Measurements from ENCODE around the gene DAAM2.

The DAAM2 gene

GRCh38 chr6:39800034-39801032 is 8.2 kb downstream of the DAAM2 start:
- Histone ChIP-seq H3K9me2 (replicated peaks; ENCODE audit: low read depth, low read length) (no peaks in the 10 kb centered on the region), H3K4me2 (ENCODE audit: low read depth, low read length, poor library complexity, severe bottlenecking) (no peak overlapping the region), H3F3A (ENCODE audit: low read depth) (no peaks in the 10 kb centered on the region), H3K9me3 (ENCODE audit: insufficient read depth, low read depth, low read length) (no peaks in the 10 kb centered on the region), H3K9ac (ENCODE audit: low read depth, low read length, poor library complexity, severe bottlenecking) (no peak overlapping the region), H3K4me1 (ENCODE audit: insufficient read depth, low read length, poor library complexity, severe bottlenecking) (no peaks in the 10 kb centered on the region), H3K4me3 (ENCODE audit: low read length, poor library complexity, severe bottlenecking) (no peak overlapping the region), H3K27me3 (ENCODE audit: insufficient read depth, low read length, poor library complexity, severe bottlenecking) (no peaks in the 10 kb centered on the region), H3K79me2 (ENCODE audit: insufficient read depth, low read length) (no peaks in the 10 kb centered on the region), H4K20me1 (ENCODE audit: insufficient read depth, low read length, poor library complexity, severe bottlenecking) (no peaks in the 10 kb centered on the region), H3K36me3 (ENCODE audit: insufficient read depth, low read length) (no peaks in the 10 kb centered on the region), H2AFZ (ENCODE audit: low read length) (no peak overlapping the region)
- no peak for TF ChIP-seq EZH2phosphoT487 (IDR thresholded peaks at IDR 0.05; ENCODE audit: borderline replicate concordance)
- TF ChIP-seq, protein P1, sequence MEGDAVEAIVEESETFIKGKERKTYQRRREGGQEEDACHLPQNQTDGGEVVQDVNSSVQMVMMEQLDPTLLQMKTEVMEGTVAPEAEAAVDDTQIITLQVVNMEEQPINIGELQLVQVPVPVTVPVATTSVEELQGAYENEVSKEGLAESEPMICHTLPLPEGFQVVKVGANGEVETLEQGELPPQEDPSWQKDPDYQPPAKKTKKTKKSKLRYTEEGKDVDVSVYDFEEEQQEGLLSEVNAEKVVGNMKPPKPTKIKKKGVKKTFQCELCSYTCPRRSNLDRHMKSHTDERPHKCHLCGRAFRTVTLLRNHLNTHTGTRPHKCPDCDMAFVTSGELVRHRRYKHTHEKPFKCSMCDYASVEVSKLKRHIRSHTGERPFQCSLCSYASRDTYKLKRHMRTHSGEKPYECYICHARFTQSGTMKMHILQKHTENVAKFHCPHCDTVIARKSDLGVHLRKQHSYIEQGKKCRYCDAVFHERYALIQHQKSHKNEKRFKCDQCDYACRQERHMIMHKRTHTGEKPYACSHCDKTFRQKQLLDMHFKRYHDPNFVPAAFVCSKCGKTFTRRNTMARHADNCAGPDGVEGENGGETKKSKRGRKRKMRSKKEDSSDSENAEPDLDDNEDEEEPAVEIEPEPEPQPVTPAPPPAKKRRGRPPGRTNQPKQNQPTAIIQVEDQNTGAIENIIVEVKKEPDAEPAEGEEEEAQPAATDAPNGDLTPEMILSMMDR (conservative IDR thresholded peaks at IDR 0.05; ENCODE audit: low read length), result no peak

GRCh38 chr6:39801456-39802251 is 9.5 kb downstream of the DAAM2 start:
- H3K9ac ChIP-seq (ENCODE audit: low read depth, low read length, poor library complexity, severe bottlenecking), result no peak overlapping the region
- H2AFZ ChIP-seq (ENCODE audit: low read length), result no peak overlapping the region
- H3F3A ChIP-seq (ENCODE audit: low read depth), result no peaks in the 10 kb centered on the region
- no peaks in the 10 kb centered on the region for H3K4me1 ChIP-seq (ENCODE audit: insufficient read depth, low read length, poor library complexity, severe bottlenecking)
- H3K9me3 ChIP-seq (ENCODE audit: insufficient read depth, low read depth, low read length), result no peaks in the 10 kb centered on the region
- no peak overlapping the region for H3K4me3 ChIP-seq (ENCODE audit: low read length, poor library complexity, severe bottlenecking)
- no peak for TF ChIP-seq EZH2phosphoT487 (IDR thresholded peaks at IDR 0.05; ENCODE audit: borderline replicate concordance)
- TF ChIP-seq, protein P1 (conservative IDR thresholded peaks at IDR 0.05; ENCODE audit: low read length), result no peak
- no peaks in the 10 kb centered on the region for H3K79me2 ChIP-seq (ENCODE audit: insufficient read depth, low read length)
- no peaks in the 10 kb centered on the region for H4K20me1 ChIP-seq (ENCODE audit: insufficient read depth, low read length, poor library complexity, severe bottlenecking)
- H3K9me2 ChIP-seq (replicated peaks; ENCODE audit: low read depth, low read length), result no peaks in the 10 kb centered on the region
- no peaks in the 10 kb centered on the region for H3K27me3 ChIP-seq (ENCODE audit: insufficient read depth, low read length, poor library complexity, severe bottlenecking)
- H3K36me3 ChIP-seq (ENCODE audit: insufficient read depth, low read length), result no peaks in the 10 kb centered on the region
- no peak overlapping the region for H3K4me2 ChIP-seq (ENCODE audit: low read depth, low read length, poor library complexity, severe bottlenecking)

GRCh38 chr6:39803872-39804271 is 11.7 kb downstream of the DAAM2 start:
- Histone ChIP-seq H3K9ac (ENCODE audit: low read depth, low read length, poor library complexity, severe bottlenecking) (no peak overlapping the region), H3K79me2 (ENCODE audit: insufficient read depth, low read length) (no peaks in the 10 kb centered on the region), H3K4me1 (ENCODE audit: insufficient read depth, low read length, poor library complexity, severe bottlenecking) (no peaks in the 10 kb centered on the region), H3K4me2 (ENCODE audit: low read depth, low read length, poor library complexity, severe bottlenecking) (no peak overlapping the region), H4K20me1 (ENCODE audit: insufficient read depth, low read length, poor library complexity, severe bottlenecking) (no peaks in the 10 kb centered on the region), H2AFZ (ENCODE audit: low read length) (no peak overlapping the region), H3K36me3 (ENCODE audit: insufficient read depth, low read length) (no peaks in the 10 kb centered on the region), H3K4me3 (ENCODE audit: low read length, poor library complexity, severe bottlenecking) (no peak overlapping the region), H3K9me3 (ENCODE audit: insufficient read depth, low read depth, low read length) (no peaks in the 10 kb centered on the region), H3K9me2 (replicated peaks; ENCODE audit: low read depth, low read length) (no peaks in the 10 kb centered on the region), H3F3A (ENCODE audit: low read depth) (no peaks in the 10 kb centered on the region), H3K27me3 (ENCODE audit: insufficient read depth, low read length, poor library complexity, severe bottlenecking) (no peaks in the 10 kb centered on the region)
- no peak for TF ChIP-seq EZH2phosphoT487 (IDR thresholded peaks at IDR 0.05; ENCODE audit: borderline replicate concordance)
- TF ChIP-seq, protein P1 (conservative IDR thresholded peaks at IDR 0.05; ENCODE audit: low read length), result no peak

Data from Loucy (cell line).